Measurements from ENCODE around the gene OR2F1. TPM values are rescaled to one million over a fixed set of nuclear protein-coding genes. Genes with fewer than 3 reads are reported as not detected.

OR2F1 gene
- total RNA-seq, 3 donors from 2014 or later = not detected

DNA sequence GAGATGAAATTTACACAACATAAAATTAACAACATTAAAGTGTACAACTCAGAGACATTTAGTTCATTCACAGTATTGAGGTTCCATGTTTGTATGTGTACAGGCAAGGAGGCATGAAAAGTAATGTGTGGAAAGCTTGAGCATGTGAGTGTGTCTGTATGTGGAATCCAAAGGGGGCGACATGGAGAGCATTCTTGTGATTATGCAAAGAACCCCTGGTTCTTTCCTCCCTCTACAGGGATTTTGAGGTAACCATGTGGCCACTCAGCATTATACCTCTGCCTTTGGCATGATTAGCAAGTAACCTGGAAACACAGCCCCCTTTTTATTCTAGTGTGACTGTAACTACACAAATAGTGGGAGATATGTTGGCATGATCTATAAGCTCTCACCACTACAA is 21.0 kb downstream of the OR2F1 start:
- no peaks in the 10 kb centered on the region for H3K4me1 ChIP-seq (ENCODE audit: low read depth)
- no peak for DNase-seq
- TF ChIP-seq, protein P1, sequence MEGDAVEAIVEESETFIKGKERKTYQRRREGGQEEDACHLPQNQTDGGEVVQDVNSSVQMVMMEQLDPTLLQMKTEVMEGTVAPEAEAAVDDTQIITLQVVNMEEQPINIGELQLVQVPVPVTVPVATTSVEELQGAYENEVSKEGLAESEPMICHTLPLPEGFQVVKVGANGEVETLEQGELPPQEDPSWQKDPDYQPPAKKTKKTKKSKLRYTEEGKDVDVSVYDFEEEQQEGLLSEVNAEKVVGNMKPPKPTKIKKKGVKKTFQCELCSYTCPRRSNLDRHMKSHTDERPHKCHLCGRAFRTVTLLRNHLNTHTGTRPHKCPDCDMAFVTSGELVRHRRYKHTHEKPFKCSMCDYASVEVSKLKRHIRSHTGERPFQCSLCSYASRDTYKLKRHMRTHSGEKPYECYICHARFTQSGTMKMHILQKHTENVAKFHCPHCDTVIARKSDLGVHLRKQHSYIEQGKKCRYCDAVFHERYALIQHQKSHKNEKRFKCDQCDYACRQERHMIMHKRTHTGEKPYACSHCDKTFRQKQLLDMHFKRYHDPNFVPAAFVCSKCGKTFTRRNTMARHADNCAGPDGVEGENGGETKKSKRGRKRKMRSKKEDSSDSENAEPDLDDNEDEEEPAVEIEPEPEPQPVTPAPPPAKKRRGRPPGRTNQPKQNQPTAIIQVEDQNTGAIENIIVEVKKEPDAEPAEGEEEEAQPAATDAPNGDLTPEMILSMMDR (IDR thresholded peaks at IDR 0.05) = no peak
- no peaks in the 10 kb centered on the region for H3K36me3 ChIP-seq (ENCODE audit: low read depth)
- H3K4me3 ChIP-seq = no peak overlapping the region
- intact Hi-C loops (cut with DNase I, micrococcal nuclease) = no loop called here
- H3K9me3 ChIP-seq = no peaks in the 10 kb centered on the region
- no peak for ATAC-seq

DNA sequence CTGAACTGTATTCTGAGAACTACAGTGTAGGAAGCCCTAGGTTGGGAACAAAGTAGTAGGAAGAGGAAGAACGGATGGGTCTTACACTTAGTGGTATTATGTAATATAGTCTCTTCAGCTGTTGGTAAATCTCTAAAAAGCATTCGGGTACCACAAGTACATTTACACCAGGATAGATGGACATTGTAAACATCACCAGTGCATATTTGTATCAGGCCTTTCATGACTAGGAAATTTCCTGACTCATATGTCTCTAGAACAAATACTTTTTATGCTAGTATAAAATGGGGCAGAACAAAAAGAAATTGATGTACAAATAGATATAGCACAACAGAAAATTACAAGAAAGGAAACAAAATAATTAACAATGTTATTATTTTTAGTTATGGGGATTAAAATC is 23.9 kb downstream of the OR2F1 start:
- Histone ChIP-seq H3K9me3 (no peaks in the 10 kb centered on the region), H3K36me3 (ENCODE audit: low read depth) (no peaks in the 10 kb centered on the region), H3K4me1 (ENCODE audit: low read depth) (no peaks in the 10 kb centered on the region), H3K4me3 (no peak overlapping the region)
- DNase-seq (no peak), ATAC-seq (no peak)
- TF ChIP-seq, protein P1 (IDR thresholded peaks at IDR 0.05) = no peak
- intact Hi-C loops (cut with DNase I, micrococcal nuclease) = no loop called here

DNA sequence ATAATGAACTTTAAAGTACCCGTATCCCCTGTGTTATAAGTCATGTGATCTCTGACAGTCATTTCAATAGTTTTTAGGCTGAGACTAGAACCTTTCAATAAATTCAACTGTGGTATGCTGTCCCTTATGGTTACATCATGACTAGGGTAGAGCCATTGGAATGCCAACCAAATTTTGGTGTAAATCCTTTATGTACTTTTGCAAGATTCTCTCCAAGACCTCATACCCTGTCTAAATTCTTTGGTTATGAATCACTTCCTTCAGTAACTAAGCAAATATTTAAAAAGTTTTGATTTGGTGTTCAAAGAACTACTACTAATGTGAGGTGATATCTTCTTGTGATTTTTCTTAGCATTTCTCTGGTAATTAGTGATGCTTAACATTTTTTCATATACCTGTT is 24.7 kb downstream of the OR2F1 start:
- no peaks in the 10 kb centered on the region for H3K9me3 ChIP-seq
- H3K4me1 ChIP-seq (ENCODE audit: low read depth) = no peaks in the 10 kb centered on the region
- H3K4me3 ChIP-seq = no peak overlapping the region
- ATAC-seq (no peak), DNase-seq (no peak)
- no peaks in the 10 kb centered on the region for H3K36me3 ChIP-seq (ENCODE audit: low read depth)
- TF ChIP-seq, protein P1 (IDR thresholded peaks at IDR 0.05) = no peak
- intact Hi-C loops (cut with DNase I, micrococcal nuclease) = no loop called here

DNA sequence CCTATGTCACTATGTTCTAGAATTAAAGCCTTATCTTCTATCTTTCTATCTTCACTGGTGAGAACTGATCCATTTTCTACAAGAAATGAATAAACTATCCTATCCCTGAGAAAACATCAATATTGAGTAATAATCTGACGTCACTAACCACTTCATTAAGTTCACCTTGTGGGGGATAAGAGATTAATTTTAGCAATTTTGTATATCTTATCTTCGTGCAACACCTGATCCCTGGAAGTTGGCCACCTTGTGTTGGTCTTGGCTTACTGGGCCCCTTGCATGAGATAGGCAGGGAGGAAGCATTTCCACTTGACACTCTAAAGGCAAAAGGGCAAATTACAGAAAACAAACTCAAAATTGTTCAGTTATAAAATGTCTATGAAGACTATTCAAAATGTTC is 25.4 kb downstream of the OR2F1 start:
- DNase-seq (no peak), ATAC-seq (no peak)
- no peaks in the 10 kb centered on the region for H3K9me3 ChIP-seq
- H3K4me1 ChIP-seq (ENCODE audit: low read depth) = no peaks in the 10 kb centered on the region
- TF ChIP-seq, protein P1 (IDR thresholded peaks at IDR 0.05) = no peak
- intact Hi-C loops (cut with DNase I, micrococcal nuclease) = no loop called here
- H3K36me3 ChIP-seq (ENCODE audit: low read depth) = no peaks in the 10 kb centered on the region
- no peak overlapping the region for H3K4me3 ChIP-seq

DNA sequence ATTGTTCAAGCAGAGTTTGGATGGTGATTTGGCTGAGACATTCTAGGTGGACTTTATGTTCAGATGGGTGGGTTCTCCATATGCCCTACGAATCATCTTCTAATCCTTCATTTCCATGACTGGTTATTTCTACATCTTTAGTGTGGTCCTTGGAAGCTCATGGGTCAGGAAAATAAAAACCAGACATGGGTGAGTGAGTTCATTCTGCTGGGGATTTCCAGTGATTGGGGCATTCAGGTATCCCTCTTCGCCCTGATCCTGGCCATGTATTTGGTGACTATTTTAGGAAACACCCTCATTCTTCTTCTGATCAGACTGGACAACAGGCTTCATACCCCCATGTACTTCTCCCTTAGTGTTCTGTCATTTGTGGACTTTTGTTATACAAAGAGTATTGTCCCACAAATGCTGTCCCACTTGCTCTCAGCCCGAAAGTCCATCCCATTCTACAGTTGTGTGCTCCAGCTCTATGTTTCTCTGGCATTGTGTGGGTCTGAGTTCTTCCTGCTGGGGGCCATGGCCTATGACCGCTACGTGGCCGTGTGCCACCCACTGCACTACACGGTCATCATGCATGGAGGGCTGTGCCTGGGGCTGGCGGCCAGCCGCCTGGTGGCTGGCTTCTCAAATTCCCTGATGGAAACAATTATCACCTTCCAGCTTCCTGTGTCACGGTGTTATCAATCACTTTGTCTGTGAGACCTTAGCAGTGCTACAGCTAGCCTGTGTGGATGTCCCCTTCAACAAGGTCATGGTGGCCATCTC is 26.3 kb downstream of the OR2F1 start:
- H3K4me1 ChIP-seq (ENCODE audit: low read depth) = no peaks in the 10 kb centered on the region
- no peaks in the 10 kb centered on the region for H3K9me3 ChIP-seq
- no peaks in the 10 kb centered on the region for H3K36me3 ChIP-seq (ENCODE audit: low read depth)
- DNase-seq = no peak
- intact Hi-C loops (cut with DNase I, micrococcal nuclease) = no loop called here
- TF ChIP-seq, protein P1 (IDR thresholded peaks at IDR 0.05) = no peak
- ATAC-seq = no peak
- no peak overlapping the region for H3K4me3 ChIP-seq

All from mucosa of descending colon (tissue), 3 donors.